Tibial artery (tissue), 4 donors: ENCODE measurements around the gene DOCK1.
A peak's percentile ranks its signal among the peaks of the same experiment; 100 is the strongest.

Experiments
- DNase-seq, 2 donors: peaks; one replicate each; pipeline ENCODE4 v3.0.0-alpha.2; 2019
- H3K27ac ChIP-seq, 2 donors: fragments of 200-600 bp; sonication (generic) in 1 of 2; 1 replicate in 1 of 2; 2 replicates in 1 of 2; pipeline ENCODE4 v1.5.1; 2018 to 2019; ENCODE audit warnings: mild to moderate bottlenecking in 1 of 2
- H3K27me3 ChIP-seq, 2 donors: fragments of 200-600 bp; sonication (generic) in 1 of 2; one replicate each; pipeline versions ENCODE4 v1.5.1 to v1.6.0; 2016 to 2019
- H3K36me3 ChIP-seq, 3 donors: fragments of 200-600 bp; sonication (generic) in 2 of 3; one replicate each; pipeline ENCODE4 v1.5.1; 2016 to 2019; ENCODE audit warnings: mild to moderate bottlenecking in 2 of 3
- H3K4me1 ChIP-seq, 4 donors: fragments of 200-600 bp; sonication (generic) in 2 of 4; 1 replicate in 3 of 4; 2 replicates in 1 of 4; pipeline ENCODE4 v1.5.1; 2016 to 2019
- H3K4me3 ChIP-seq, 2 donors: fragments of 200-600 bp; sonication (generic) in 1 of 2; 1 replicate in 1 of 2; 2 replicates in 1 of 2; pipeline ENCODE4 v1.5.1; 2018 to 2019; ENCODE audit warnings: mild to moderate bottlenecking in 2 of 2
- H3K9me3 ChIP-seq, 3 donors: fragments of 200-600 bp; sonication (generic) in 1 of 3; one replicate each; pipeline ENCODE4 v1.5.1; 2016 to 2019
- CTCF ChIP-seq, 2 experiments: fragments of 200-600 bp in 1 of 2; fragments of 450-650 bp in 1 of 2; IDR thresholded peaks; one replicate each; pipeline ENCODE4 v1.5.1; 2017 to 2019; ENCODE audit warnings: antibody characterized with exemption in 2 of 2, mild to moderate bottlenecking in 1 of 2, moderate library complexity in 1 of 2
- intact Hi-C: fragments of 100-400 bp; cut with DNase I; formaldehyde crosslinking; loops from one replicate; pipeline ENCODE4 v1.15.0; 2023; ENCODE audit warnings: low total_unique reads

Gene DOCK1

GRCh38 chr10:127279334-127279774 lies 374.1 kb downstream of the DOCK1 start:
- H3K9me3 ChIP-seq, result no peaks in the 10 kb centered on the region
- TF ChIP-seq CTCF (IDR thresholded peaks at IDR 0.05), result no peak
- H3K27me3 ChIP-seq, result no peaks in the 10 kb centered on the region
- no peak overlapping the region for H3K4me3 ChIP-seq
- H3K4me1 ChIP-seq, result peaks cover 0 to 12% (median 3%) of the 10 kb centered on the region in 4 donors
- peaks cover 0 to 11% (median 9%) of the 10 kb centered on the region in 3 donors for H3K36me3 ChIP-seq
- no peak for DNase-seq
- H3K27ac ChIP-seq, result no peak overlapping the region
- intact Hi-C loops, result no loop called here

- Histone ChIP-seq H3K27me3 (no peaks in the 10 kb centered on the region), H3K36me3 (peaks cover 0 to 12% (median 11%) of the 10 kb centered on the region in 3 donors), H3K9me3 (no peaks in the 10 kb centered on the region), H3K4me3 (no peak overlapping the region), H3K4me1 (peaks cover 0 to 12% (median 3%) of the 10 kb centered on the region in 4 donors), H3K27ac (no peak overlapping the region)
- TF ChIP-seq CTCF (IDR thresholded peaks at IDR 0.05), result no peak
- intact Hi-C loops, result no loop called here
- no peak for DNase-seq
These were observed 375.2 kb downstream of the DOCK1 start for GRCh38 chr10:127280446-127280845.

GRCh38 chr10:127283017-127283416 lies 377.8 kb downstream of the DOCK1 start:
- Histone ChIP-seq H3K36me3 (peaks cover 0 to 25% (median 16%) of the 10 kb centered on the region in 3 donors), H3K27me3 (no peaks in the 10 kb centered on the region), H3K9me3 (peaks cover 0 to 19% (median 0%) of the 10 kb centered on the region in 3 donors), H3K27ac (no peak overlapping the region), H3K4me1 (peaks cover 0 to 8% (median 3%) of the 10 kb centered on the region in 4 donors), H3K4me3 (no peak overlapping the region)
- intact Hi-C loops, result no loop called here
- no peak for TF ChIP-seq CTCF (IDR thresholded peaks at IDR 0.05)
- DNase-seq, result peak in 1 of 2 donors; percentile 6

DNA sequence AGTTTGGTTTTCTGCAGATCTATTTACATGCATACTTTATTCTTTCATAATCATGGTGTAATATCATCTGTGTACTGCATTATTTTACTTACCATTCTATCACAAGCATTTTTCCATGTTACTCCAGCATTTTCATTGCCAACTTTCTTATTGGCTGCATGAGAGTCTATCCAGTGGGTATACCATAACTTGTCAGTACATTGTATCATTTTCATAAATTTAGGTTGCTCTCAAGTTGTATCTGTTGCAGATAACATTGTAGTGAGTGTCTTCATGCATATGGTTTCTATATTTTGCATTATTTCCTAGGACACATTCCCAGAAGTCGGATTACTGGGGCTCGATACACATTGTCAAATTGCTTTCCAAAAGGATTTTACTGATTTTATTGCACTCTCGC lies 378.3 kb downstream of the DOCK1 start:
- H3K27ac ChIP-seq, result no peak overlapping the region
- no peak for DNase-seq
- no peaks in the 10 kb centered on the region for H3K27me3 ChIP-seq
- intact Hi-C loops, result no loop called here
- peaks cover 0 to 2% (median under 1%) of the 10 kb centered on the region in 4 donors for H3K4me1 ChIP-seq
- TF ChIP-seq CTCF (IDR thresholded peaks at IDR 0.05), result no peak
- H3K9me3 ChIP-seq, result peaks cover 0 to 25% (median 0%) of the 10 kb centered on the region in 3 donors
- peaks cover 0 to 31% (median 16%) of the 10 kb centered on the region in 3 donors for H3K36me3 ChIP-seq
- H3K4me3 ChIP-seq, result no peak overlapping the region

DNA sequence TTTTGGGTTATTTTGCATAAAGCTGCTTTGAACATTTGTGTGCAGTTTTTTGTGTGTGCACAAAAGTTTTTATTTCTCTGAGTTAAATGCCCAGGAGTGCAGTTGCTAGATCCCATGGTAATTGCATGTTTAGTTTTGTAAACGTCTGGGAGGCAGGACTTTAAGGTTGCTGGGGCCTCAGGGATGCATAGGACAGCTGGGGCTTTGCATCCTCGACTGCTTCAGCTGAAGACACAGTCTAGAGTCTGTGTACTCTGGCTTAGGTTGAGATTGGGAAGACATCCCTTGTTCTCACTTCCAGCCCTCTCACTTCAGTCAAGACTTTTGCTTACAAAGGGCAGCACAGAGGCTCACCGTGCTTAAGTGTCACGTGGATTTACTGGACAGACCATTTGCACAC lies 385.6 kb downstream of the DOCK1 start:
- intact Hi-C loops, result no loop called here
- Histone ChIP-seq H3K27ac (no peak overlapping the region), H3K9me3 (peaks cover 0 to 28% (median 0%) of the 10 kb centered on the region in 3 donors), H3K36me3 (peaks cover 0 to 17% (median 1%) of the 10 kb centered on the region in 3 donors), H3K4me1 (no peaks in the 10 kb centered on the region), H3K4me3 (no peak overlapping the region), H3K27me3 (no peaks in the 10 kb centered on the region)
- DNase-seq, result no peak
- no peak for TF ChIP-seq CTCF (IDR thresholded peaks at IDR 0.05)

GRCh38 chr10:127291329-127291728 lies 386.1 kb downstream of the DOCK1 start:
- Histone ChIP-seq H3K4me3 (no peak overlapping the region), H3K9me3 (peaks cover 0 to 25% (median 0%) of the 10 kb centered on the region in 3 donors), H3K4me1 (no peaks in the 10 kb centered on the region), H3K27ac (no peak overlapping the region), H3K36me3 (peaks cover 0 to 16% (median 0%) of the 10 kb centered on the region in 3 donors), H3K27me3 (no peaks in the 10 kb centered on the region)
- DNase-seq, result no peak
- intact Hi-C loops, result no loop called here
- no peak for TF ChIP-seq CTCF (IDR thresholded peaks at IDR 0.05)
